HEK293 (cell line): ENCODE results near the gene VPS26C.

Experiments used
- CTCF ChIP-seq: fragments of 450-650 bp; formaldehyde crosslinking; IDR thresholded peaks from 2 replicates; pipeline ENCODE4 v1.5.1; 2016; ENCODE audit warnings: missing biosample characterization, missing genetic modification characterization
- WT1 ChIP-seq: fragments of 450-650 bp; formaldehyde crosslinking; IDR thresholded peaks from 2 replicates; pipeline ENCODE4 v1.5.1; 2016; ENCODE audit warnings: missing biosample characterization, missing genetic modification characterization
- YY1 ChIP-seq: fragments of 450-650 bp; formaldehyde crosslinking; IDR thresholded peaks from 2 replicates; pipeline ENCODE4 v1.5.1; 2018; ENCODE audit warnings: missing biosample characterization, missing genetic modification characterization
- TF ChIP-seq, protein P1 (sequence below): fragments of 450-650 bp; formaldehyde crosslinking; IDR thresholded peaks from 2 replicates; pipeline ENCODE4 v1.5.1; 2016; ENCODE audit warnings: missing biosample characterization, missing genetic modification characterization

DNA sequence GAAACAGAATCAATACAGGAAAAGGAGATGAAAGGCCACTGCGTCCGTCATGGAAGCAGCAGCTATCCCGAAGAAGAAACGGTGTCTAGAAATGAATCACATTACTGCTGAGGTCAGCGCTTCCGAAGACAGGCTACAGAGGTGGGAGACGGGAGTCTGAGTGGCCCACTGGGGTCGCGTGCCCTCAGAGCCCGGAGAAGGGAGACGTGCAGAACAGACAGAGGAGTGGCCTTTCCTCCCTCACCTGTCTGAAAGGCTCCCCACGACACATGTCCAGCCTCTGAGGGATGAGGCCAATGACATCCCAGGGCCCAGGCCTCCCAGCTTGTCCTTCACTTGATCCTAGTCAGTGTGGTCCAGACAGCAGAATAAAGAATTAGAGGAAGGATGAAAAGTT lies 35.9 kb downstream of the VPS26C start:
- TF ChIP-seq WT1 (tag by site-specific recombination) (no peak), CTCF (no peak), YY1 (no peak)
- TF ChIP-seq, protein P1, sequence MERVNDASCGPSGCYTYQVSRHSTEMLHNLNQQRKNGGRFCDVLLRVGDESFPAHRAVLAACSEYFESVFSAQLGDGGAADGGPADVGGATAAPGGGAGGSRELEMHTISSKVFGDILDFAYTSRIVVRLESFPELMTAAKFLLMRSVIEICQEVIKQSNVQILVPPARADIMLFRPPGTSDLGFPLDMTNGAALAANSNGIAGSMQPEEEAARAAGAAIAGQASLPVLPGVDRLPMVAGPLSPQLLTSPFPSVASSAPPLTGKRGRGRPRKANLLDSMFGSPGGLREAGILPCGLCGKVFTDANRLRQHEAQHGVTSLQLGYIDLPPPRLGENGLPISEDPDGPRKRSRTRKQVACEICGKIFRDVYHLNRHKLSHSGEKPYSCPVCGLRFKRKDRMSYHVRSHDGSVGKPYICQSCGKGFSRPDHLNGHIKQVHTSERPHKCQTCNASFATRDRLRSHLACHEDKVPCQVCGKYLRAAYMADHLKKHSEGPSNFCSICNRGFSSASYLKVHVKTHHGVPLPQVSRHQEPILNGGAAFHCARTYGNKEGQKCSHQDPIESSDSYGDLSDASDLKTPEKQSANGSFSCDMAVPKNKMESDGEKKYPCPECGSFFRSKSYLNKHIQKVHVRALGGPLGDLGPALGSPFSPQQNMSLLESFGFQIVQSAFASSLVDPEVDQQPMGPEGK (tag by site-specific recombination): no peak
